Loucy (cell line): ENCODE results near the gene FAM131C.

Experiments used
- EZH2phosphoT487 ChIP-seq: fragments of 200-600 bp; IDR thresholded peaks from 2 replicates; pipeline ENCODE4 v1.6.1; 2018; ENCODE audit warnings: antibody characterized with exemption, mild to moderate bottlenecking, moderate library complexity, borderline replicate concordance
- TF ChIP-seq, protein P1 (sequence below): fragments of 200-600 bp; sonication (generic); conservative IDR thresholded peaks from 2 replicates; pipeline ENCODE4 v1.5.1; 2014; ENCODE audit warnings: mild to moderate bottlenecking, antibody characterized with exemption, low read length

DNA sequence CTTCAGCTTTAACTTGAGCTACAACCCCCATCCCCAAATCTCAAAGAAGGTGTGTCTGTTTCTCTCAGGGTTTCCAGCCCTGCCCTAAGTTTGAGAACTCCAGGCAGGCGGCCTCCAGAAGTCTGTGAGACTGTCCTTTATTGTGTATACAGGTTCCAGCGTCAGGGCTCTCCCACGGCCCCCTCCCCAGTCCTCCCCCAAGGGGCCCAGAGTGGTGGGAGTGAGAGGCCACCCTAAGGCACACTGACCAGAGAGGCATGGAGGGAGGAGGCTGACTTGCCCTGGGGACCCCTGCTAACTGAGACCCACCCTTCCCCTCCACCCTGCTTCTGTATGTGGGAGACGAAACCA, 59.6 kb downstream of the FAM131C start:
- TF ChIP-seq, protein P1, sequence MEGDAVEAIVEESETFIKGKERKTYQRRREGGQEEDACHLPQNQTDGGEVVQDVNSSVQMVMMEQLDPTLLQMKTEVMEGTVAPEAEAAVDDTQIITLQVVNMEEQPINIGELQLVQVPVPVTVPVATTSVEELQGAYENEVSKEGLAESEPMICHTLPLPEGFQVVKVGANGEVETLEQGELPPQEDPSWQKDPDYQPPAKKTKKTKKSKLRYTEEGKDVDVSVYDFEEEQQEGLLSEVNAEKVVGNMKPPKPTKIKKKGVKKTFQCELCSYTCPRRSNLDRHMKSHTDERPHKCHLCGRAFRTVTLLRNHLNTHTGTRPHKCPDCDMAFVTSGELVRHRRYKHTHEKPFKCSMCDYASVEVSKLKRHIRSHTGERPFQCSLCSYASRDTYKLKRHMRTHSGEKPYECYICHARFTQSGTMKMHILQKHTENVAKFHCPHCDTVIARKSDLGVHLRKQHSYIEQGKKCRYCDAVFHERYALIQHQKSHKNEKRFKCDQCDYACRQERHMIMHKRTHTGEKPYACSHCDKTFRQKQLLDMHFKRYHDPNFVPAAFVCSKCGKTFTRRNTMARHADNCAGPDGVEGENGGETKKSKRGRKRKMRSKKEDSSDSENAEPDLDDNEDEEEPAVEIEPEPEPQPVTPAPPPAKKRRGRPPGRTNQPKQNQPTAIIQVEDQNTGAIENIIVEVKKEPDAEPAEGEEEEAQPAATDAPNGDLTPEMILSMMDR: no peak
- no peak for TF ChIP-seq EZH2phosphoT487
